A549 treated with DMSO at 1 μM for 4 hours (cell line): ENCODE data around the gene OR4C13. TPM values are rescaled to one million over a fixed set of nuclear protein-coding genes. Genes with fewer than 3 reads are reported as not detected.

ENCODE experiments used
- total RNA-seq: library from RNA; stranded (reverse); fragments of 200-300 nt; extraction: Qiagen RNA extraction; gene quantifications from 5 replicates; pipeline ENCODE4 v1.2.3, GENCODE V29; 2022; ENCODE audit warnings: low read depth

Gene OR4C13
- not detected in 5 replicates for total RNA-seq

DNA sequence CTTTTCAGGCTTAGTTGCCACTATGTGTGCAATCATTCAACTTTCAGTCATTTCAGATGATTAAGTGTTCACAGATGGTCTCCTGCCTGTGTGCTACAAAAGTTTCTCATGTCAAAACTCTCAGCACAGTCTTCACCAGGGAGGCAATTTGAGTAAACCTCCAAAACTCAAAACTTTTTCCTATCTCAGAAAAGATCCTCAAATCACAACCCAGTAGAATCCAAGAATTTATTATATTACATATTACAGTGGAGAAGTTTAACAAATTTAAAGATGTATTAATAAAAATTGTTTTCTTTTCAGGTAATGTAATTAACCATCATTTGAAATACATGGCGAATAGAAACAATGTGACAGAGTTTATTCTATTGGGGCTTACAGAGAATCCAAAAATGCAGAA, at the start of gene OR4C13:
OR4C13 (plus strand) TSS at position 301 of the 400 bp plus-strand sequence; CDS start at position 333, 32 bp downstream.

GRCh38 chr11:49982435-49982834, 30.2 kb downstream of the OR4C13 start, which contains the start of gene OR4C12:
Gene OR4C12 (minus strand): TSS chr11:49982535. CDS start chr11:49982501, 34 bp downstream.

Other genes with a start within 250 kb of the OR4C13 start
- not detected in 5 replicates for gene OR4C12, start 30.1 kb downstream of the OR4C13 start, total RNA-seq
- gene OR4C45, start 80.5 kb downstream of the OR4C13 start, total RNA-seq, result not detected in 5 replicates